DMS 273 (cell line): ENCODE data around the gene RNASEH2A.

Source experiments
- DNase-seq: peaks from one replicate; lab custom pipeline; 2025; ENCODE audit not compliant: unreplicated experiment; lab: John Stamatoyannopoulos, UW

RNASEH2A gene

DNA sequence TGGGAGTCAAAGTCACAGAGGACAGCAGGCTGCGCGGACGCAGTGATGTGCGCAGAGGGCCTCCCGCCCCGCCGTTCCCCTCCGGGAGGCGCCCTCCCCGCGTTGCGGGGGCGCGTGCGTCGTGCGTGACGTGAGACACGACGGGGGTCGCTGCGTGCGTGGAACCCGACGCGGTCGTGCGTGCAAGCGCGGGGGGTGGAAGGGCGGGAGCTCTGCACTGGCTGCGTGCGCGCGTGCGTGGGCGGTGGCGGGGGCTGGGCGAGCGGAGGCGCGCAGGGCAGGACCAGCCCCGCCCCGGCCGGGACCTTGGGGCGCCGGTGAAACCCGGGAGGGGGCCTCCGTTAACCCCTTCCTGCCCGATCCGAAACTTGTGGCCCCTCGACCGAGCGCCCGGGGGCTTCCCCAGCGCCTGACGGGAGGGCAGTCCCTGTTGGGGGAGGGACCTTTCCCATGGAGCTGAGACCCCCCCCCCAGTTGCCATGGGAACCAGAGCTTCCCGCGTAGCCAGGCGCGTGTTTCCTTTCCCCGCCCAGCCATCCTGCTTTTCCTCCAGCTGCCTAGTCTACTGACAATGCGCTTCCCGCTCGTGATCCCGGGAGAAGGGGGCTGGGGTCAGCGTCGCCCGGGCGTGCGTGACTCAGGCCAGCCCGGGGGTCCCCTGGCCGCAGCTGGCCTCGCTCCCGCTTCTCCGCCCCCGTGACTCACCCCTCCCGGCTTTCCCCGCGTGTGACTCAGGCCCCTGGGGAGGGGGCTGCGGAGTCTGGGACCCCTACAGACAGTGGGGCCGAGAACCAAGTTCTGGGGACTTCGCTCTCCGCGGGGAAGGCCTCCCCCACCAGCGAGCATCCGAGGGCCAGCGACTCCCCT is 23.7 kb upstream of the RNASEH2A start:
- DNase-seq: peak; percentile 92

DNA sequence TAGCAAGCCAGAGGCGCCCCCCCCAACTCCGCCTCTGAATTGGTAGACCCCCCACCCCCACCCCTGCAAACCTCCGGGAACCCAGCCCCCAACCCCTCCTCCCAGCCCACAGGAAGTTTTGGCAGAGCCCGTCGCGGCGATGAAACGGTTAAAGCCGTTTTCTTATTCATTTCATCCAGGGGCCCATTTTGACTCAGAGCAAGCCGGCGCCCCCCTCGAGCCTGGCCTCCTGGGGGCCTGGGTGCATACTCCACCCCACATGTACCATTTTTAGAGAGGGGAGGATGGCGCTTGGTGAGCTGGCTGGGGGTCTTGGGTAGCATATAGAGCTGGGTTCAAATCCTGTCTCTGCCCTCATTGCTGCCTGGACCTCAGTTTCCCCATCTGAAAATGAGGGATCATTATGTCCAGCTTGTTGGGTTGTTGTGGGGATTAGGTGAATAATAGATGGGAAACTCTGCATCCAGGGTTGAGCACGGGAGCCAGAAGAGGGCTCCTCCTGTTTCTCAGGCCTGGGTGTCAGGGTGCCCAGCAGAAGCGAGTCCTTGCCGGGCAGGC is 23.0 kb upstream of the RNASEH2A start:
- DNase-seq: peak; percentile 51

DNA sequence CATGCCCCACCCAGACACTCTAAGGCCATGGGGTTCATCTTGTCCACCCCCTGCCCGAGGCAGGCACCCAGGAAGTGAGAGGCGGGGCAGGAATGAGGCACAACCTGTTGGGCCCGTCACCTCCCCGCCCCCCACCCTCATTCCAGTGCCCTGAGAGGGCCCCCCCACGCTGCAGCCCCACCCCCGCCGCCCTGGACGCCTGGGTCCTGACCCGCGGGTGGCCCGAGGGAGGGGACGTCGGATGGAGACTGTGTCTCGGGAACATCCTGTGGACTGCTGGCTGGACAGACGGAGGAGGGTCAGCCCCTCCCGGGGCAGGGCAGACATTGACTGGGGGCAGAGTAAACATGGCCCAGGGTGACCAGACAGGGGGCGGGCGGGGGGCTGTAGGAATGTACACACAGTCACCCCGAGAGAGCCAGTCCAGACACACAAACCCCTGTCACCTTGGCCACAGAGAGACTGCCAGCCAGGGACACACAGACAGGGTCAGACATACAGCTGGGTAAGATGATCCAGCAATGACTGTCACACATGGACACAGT is 22.5 kb upstream of the RNASEH2A start:
- no peak for DNase-seq

DNA sequence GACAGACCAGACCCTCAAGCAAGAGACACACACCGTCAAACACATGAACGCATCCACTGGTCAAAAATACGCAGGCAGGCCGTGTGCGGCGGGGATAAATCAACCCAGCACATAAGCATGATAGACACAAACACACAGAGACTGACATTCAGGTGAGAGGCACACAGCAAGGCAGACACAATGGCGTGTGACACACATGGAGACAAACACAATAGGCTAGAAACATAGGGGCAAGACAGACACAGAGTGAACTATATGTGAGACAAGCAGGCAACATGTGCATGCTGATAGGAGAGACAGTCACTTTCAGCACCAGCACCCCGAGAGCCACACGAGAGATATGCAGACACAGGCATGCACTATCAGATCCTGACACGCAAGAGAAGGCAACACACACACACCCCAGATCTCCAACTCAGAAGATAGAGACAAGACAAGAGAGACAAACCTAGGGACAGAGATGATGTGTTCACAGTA is 22.0 kb upstream of the RNASEH2A start:
- DNase-seq: no peak

DNA sequence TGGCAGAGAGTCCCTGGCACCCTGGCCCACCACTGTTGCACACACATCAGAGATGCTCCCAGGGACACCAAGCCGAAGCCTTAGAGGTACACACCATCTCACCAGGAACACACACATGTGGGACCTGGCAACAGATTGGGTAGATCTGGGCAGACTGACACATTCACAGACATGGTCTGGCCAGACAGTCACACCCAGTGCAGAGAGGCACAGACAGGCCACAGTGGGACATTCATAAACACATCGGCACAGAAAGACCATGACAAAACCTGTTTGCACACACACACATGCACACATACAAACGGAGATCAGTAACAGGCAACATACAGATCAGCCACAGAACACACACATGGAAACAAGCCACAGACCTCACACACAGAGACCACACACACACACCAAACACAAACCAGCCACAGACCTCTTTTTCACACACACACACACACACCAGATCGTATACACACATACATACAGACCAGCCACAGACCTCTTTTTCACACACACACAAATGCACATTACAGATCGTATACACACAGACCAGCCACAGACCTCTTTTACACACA is 21.4 kb upstream of the RNASEH2A start:
- no peak for DNase-seq

DNA sequence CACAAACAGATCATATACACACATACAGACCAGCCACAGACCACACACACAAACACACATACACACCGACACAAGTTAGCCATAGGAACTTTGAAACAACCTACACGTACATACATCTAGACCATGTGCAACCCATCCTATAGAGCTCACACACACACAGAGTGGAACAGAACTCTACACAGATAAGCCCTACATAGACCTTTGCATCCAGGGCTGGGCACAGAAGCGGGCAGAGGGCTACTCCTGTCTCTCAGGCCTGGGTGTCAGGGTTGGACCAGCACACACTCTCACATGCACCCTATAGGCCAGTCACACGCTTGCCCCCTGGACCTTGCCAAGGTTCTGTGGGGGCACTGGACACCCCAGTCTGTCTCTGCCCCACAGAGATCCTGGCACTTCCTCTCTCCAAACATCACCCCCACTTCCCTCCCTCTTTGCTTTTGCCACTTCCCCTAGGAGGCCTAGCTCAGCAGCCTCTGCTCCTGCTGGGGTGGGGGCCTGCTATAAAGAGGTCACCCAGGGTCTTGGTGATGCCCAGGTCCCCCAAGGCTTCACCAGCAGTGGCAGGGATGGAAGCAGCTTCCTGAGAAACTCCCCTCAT is 20.9 kb upstream of the RNASEH2A start:
- no peak for DNase-seq

DNA sequence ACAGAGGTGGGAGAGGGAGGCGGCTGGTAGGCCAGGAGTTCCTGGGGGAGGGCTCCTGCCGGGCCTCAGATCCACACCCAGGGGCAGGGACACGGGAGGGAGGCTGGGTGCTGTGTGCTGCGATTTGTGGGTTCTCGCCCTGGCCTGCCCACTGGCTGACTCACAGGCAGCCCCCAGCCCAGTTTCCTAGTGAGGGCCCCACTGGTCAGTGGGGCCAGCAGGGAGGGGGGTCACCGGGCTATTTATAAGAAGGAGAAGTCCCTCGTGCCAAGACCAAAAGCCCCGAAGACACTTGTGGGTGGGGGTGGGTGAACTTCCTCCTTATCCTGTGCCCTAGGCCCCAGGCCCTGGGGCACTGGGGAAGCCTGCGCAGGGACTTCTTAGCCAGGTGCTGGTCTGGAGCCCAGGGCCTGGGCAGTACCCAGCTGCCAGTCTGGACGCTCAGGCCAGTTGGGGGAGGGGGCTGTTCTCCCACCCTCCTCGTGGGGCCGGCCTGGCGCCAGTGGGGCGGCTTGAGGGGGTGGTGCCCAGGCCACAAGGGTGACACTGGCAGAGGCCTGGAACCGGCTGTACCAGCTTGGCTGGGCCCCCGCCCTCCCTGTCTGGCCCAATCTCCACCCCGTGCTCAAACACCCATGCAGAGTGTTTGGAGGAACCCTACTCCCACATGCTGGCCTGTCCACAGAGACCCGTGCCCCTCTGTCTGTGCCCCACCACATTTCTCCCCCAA is 20.1 kb upstream of the RNASEH2A start:
- DNase-seq: no peak

DNA sequence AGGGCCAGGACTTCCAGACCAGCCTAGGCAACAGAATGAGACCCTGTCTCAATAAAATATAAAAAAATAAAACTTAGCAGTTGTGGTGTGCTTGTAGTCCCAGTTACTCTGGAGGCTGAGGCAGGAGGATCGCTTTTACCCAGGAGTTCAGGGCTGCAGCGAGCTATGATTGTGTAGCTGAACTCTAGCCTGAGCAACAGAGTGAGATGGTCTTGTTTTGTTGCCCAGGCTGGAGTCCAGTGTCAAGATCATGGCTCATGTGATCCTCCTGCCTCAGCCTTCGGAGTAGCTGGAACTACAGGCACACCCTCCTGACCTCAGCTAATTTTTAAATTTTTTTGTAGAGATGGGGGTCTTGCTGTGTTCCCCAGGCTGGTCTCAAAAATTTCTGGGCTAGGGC is 19.4 kb upstream of the RNASEH2A start:
- DNase-seq: no peak

DNA sequence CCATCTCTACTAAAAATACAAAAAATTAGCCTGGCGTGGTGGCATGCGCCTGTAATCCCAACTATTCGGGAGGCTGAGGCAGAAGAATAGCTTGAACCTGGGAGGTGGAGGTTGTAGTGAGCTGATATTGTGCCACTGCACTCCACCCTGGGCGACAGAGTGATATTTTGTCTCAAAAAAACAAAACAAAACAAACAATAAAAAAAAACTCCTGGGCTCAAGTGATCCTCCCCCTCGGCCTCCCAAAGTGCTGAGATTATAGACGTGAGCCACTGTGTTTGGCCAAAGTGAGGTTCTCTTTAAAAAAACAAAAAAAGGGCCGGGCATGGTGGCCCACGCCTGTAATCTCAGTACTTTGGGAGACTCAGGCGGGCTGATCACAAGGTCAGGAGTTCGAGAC is 18.9 kb upstream of the RNASEH2A start:
- DNase-seq: no peak

DNA sequence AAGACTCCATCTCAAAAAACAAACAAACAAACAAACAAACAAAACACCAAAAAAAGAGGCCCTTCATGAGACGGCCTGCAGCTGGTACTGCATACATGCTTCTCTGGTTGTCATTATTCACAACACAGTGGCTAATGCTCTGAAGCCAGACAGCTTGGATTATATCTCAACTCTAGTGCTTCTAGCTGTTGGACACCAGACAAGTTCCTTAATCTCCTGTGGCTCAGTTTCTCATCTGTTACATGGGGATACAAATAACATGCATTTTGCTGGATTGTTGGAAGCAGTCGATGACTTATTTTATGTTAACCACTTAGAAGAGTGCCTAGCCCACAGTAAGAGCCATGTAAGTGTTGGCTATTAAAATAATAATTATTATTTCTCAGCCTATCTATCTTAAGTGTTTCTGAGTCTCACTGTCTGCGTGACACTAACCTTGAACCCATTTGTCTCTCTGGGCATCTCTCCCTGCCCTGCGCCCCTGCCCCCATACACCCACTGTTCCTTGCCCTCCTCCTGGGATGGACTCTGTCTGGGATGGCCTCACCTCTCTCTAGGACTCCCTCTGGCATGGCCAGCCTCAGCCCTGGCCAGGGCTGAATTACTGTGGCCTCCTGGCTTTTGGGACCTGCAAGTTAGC is 18.2 kb upstream of the RNASEH2A start:
- peak; percentile 66 for DNase-seq

DNA sequence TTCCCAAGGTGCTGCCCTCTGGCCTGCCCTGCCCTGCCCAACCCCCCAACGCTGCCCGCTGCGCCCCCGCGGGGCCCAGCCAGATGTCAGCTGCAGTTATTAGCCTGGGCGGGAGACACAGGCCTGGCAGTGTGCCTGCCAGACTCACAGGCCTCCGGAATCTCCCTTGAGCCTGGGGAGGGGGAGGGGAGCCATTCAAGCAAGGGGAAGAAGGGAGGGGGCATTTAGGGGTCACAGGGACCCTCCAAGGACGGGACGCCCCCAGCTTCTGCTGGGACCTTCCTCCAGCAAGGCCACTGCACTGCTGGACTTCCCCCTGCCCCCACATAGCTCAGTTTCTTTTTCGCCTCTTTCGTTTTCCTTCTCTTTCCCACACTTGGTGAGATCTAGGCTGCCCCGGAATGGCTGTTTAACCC is 17.7 kb upstream of the RNASEH2A start:
- DNase-seq: peak; percentile 95

DNA sequence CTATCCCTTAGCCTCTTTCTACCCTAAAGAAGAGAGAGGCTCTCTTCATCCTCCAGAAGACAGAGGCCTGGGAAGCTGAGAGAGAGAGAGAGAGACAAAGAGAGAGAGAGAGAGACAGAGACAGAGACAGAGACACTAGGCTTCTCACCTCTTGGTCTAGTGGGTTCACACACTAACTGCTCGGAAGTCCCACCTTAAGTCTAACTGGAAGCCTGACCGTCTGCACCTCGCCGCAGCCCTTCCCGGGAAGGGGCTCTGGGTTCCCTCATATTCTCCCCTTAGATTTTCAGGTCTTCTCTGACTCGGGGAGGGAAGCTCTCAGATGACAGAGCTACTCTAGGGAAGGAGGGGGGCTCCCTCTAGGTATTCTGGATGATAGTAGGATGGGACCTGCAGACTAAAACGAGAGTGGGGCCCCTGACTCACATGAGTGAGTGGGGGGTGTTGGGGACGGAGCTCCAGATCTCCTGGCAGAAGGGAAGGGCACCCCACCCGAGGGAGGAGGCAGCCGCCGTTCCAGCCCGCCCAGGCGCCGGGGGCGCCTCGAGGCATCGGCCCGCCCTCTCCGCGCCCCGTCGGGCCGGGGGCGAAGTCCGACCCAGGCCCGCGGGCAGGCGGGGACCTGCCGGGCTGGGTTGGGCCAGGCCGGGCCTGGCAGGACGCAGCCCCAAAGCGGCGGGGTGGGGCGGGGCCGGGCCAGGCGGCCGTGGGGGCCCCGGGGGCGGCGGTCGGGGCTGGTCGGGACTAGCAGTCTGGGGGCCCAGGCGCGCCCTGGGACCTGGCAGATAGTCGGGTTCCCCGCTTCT is 17.1 kb upstream of the RNASEH2A start:
- peak; percentile 82 for DNase-seq

DNA sequence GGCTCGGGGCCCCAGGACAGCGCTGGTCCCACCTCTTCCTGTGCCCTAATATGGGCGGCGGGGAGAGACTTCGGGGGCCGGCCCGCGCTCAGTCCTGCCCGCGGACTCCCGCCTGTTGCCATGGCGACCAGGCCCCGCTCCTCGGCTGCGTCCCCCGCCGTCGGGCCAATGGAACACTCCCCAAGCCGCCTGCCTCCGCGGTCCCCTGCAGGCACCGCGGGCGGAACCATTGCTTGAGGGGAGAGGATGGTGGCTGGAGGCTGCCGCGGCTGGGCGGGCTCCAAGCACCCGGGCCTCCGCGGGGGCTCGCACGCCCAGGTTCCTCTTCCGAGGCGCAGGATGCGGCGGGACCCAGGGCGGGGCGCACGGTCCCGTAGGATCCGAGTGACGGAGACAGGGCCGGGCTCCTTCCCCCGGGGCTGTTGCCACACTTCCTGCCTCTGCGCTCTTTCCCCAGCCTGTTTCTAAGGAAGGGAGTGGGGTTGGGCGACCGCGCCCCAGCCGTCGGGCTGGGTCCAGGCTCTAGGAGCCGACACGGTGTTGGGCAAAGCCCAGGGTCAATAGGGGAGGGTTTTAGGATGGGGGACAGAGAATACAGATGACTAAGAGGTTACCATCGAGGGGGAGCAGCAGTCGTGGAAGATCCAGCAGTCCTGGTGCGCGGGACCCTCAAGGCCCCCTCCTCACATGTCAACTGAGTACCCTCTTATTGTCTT is 16.3 kb upstream of the RNASEH2A start:
- peak; percentile 99 for DNase-seq

DNA sequence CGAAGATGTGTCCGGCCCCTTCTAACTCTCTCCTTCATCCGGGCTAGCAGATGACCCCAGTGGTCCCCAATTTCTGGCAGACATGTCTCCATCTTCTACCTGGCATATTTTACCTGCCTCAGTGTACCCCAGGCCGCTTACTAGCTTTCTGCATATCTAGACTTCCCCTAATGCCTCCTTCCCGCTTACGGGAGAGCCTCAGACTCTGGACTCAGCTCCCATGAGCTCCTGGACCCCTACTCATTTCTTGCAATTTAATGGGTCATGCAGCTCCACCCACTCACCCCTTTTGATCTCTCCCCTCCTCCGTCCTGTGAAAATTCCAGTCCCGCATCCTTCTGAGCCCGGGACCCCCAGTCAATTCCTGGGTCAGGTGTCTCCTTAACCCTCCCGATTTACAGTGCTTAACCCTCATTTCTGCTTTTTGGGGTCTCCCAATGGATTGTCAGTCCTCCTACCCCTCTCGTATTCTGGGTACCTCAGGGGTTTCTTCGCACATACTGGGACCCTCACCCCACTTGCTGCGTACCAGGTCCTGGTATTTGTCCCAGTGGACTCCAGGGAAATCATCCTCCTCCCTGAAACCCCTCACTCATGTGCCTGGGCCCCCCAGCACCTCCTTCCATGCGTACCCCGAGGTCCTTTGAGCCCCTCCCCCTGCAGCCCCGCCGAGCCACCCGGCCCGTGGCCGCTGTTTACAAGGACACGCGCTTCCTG is 15.6 kb upstream of the RNASEH2A start:
- DNase-seq: no peak

DNA sequence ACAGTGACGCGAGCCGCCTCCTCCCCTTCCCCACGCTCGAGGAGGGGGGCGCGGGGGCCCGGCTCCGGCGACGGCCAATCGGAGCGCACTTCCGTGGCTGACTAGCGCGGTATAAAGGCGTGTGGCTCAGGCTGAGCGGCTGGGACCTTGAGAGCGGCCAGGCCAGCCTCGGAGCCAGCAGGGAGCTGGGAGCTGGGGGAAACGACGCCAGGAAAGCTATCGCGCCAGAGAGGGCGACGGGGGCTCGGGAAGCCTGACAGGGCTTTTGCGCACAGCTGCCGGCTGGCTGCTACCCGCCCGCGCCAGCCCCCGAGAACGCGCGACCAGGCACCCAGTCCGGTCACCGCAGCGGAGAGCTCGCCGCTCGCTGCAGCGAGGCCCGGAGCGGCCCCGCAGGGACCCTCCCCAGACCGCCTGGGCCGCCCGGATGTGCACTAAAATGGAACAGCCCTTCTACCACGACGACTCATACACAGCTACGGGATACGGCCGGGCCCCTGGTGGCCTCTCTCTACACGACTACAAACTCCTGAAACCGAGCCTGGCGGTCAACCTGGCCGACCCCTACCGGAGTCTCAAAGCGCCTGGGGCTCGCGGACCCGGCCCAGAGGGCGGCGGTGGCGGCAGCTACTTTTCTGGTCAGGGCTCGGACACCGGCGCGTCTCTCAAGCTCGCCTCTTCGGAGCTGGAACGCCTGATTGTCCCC is 14.9 kb upstream of the RNASEH2A start, which contains the start of gene JUNB:
TSS of gene JUNB (plus strand) at position 142 of the 706 bp plus-strand sequence. CDS start at position 428, 286 bp downstream.
- DNase-seq: peak; percentile 98

DNA sequence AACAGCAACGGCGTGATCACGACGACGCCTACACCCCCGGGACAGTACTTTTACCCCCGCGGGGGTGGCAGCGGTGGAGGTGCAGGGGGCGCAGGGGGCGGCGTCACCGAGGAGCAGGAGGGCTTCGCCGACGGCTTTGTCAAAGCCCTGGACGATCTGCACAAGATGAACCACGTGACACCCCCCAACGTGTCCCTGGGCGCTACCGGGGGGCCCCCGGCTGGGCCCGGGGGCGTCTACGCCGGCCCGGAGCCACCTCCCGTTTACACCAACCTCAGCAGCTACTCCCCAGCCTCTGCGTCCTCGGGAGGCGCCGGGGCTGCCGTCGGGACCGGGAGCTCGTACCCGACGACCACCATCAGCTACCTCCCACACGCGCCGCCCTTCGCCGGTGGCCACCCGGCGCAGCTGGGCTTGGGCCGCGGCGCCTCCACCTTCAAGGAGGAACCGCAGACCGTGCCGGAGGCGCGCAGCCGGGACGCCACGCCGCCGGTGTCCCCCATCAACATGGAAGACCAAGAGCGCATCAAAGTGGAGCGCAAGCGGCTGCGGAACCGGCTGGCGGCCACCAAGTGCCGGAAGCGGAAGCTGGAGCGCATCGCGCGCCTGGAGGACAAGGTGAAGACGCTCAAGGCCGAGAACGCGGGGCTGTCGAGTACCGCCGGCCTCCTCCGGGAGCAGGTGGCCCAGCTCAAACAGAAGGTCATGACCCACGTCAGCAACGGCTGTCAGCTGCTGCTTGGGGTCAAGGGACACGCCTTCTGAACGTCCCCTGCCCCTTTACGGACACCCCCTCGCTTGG is 14.1 kb upstream of the RNASEH2A start:
- peak; percentile 92 for DNase-seq

DNA sequence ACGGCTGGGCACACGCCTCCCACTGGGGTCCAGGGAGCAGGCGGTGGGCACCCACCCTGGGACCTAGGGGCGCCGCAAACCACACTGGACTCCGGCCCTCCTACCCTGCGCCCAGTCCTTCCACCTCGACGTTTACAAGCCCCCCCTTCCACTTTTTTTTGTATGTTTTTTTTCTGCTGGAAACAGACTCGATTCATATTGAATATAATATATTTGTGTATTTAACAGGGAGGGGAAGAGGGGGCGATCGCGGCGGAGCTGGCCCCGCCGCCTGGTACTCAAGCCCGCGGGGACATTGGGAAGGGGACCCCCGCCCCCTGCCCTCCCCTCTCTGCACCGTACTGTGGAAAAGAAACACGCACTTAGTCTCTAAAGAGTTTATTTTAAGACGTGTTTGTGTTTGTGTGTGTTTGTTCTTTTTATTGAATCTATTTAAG is 13.5 kb upstream of the RNASEH2A start:
- DNase-seq: peak; percentile 68
